NCI-H1694 treated with DMSO at 0.1 percent for 48 hours (cell line): ENCODE measurements around the gene CHPF2.

Experiments used
- DNase-seq: peaks from one replicate; lab custom pipeline; 2025; lab: John Stamatoyannopoulos, UW

Gene CHPF2

GRCh38 chr7:151206914-151207313 lies 25.4 kb upstream of the CHPF2 start:
- no peak for DNase-seq

- no peak for DNase-seq
Measured at GRCh38 chr7:151207315-151207714, 25.0 kb upstream of the CHPF2 start.

- DNase-seq, result no peak
Measured at GRCh38 chr7:151207804-151208203, 24.5 kb upstream of the CHPF2 start.

- no peak for DNase-seq
Measured at GRCh38 chr7:151208253-151208862, 23.9 kb upstream of the CHPF2 start.

GRCh38 chr7:151209588-151209987 lies 22.7 kb upstream of the CHPF2 start:
- no peak for DNase-seq

GRCh38 chr7:151210087-151210854 lies 22.0 kb upstream of the CHPF2 start, which contains the start of gene H2BK1:
H2BK1 (minus strand) TSS chr7:151210488; CDS start chr7:151210318, 170 bp downstream.
- DNase-seq, result no peak

- no peak for DNase-seq
Measured at GRCh38 chr7:151211155-151211772, 21.0 kb upstream of the CHPF2 start.

GRCh38 chr7:151212626-151213025 lies 19.7 kb upstream of the CHPF2 start:
- DNase-seq, result no peak

- DNase-seq, result no peak
Measured at GRCh38 chr7:151213826-151214225, 18.5 kb upstream of the CHPF2 start.

GRCh38 chr7:151215396-151215795 lies 16.9 kb upstream of the CHPF2 start:
- no peak for DNase-seq

GRCh38 chr7:151218170-151218569 lies 14.1 kb upstream of the CHPF2 start:
- DNase-seq, result no peak

GRCh38 chr7:151223728-151224127 lies 8.6 kb upstream of the CHPF2 start:
- no peak for DNase-seq

- no peak for DNase-seq
Measured at GRCh38 chr7:151225948-151226510, 6.3 kb upstream of the CHPF2 start.

- DNase-seq, result no peak
Measured at GRCh38 chr7:151226560-151226874, 5.8 kb upstream of the CHPF2 start.

GRCh38 chr7:151226875-151227782 lies 5.2 kb upstream of the CHPF2 start, which contains the start of gene ABCF2:
ABCF2 (minus strand) TSS chr7:151227205; CDS start chr7:151226458, 747 bp downstream.
- peak; percentile 96 for DNase-seq

GRCh38 chr7:151228024-151228866 lies 4.0 kb upstream of the CHPF2 start:
- no peak for DNase-seq

- DNase-seq, result no peak
Measured at GRCh38 chr7:151229249-151229648, 3.0 kb upstream of the CHPF2 start.

GRCh38 chr7:151231080-151231479 lies 1.2 kb upstream of the CHPF2 start:
- no peak for DNase-seq

GRCh38 chr7:151232917-151233701 lies 826 bp downstream of the CHPF2 start:
- peak; percentile 12 for DNase-seq

- no peak for DNase-seq
Measured at GRCh38 chr7:151233804-151234203, 1.5 kb downstream of the CHPF2 start.
